DOHH2 (cell line): Measurements from ENCODE around the gene XCL1.

Experiments
- H3F3A ChIP-seq: fragments of 200-600 bp; sonication (generic), shearing (Covaris generic); 2 replicates; pipeline ENCODE4 v1.6.0; 2016; ENCODE audit warnings: antibody characterized with exemption, mild to moderate bottlenecking; ENCODE audit not compliant: control insufficient read depth, insufficient read depth
- H3K27ac ChIP-seq: fragments of 200-600 bp; sonication (generic); 2 replicates; pipeline ENCODE4 v1.5.1; 2014; ENCODE audit warnings: low read depth, mild to moderate bottlenecking, low read length, moderate library complexity
- H3K27me3 ChIP-seq: fragments of 200-600 bp; sonication (generic); 2 replicates; pipeline ENCODE4 v1.6.1; 2014; ENCODE audit warnings: mild to moderate bottlenecking, low read length, mixed read lengths; ENCODE audit not compliant: control insufficient read depth
- H3K36me3 ChIP-seq: fragments of 200-600 bp; sonication (generic); 2 replicates; pipeline ENCODE4 v1.6.1; 2014; ENCODE audit warnings: mild to moderate bottlenecking, low read length, moderate library complexity, mixed read lengths; ENCODE audit not compliant: control insufficient read depth
- H3K4me1 ChIP-seq: fragments of 200-600 bp; sonication (generic); 2 replicates; pipeline ENCODE4 v1.6.1; 2014; ENCODE audit warnings: mild to moderate bottlenecking, low read length, mixed read lengths; ENCODE audit not compliant: control insufficient read depth
- H3K4me2 ChIP-seq: fragments of 200-600 bp; sonication (generic); 2 replicates; pipeline ENCODE4 v1.6.0; 2014; ENCODE audit warnings: mild to moderate bottlenecking, low read length, moderate library complexity
- H3K4me3 ChIP-seq: fragments of 200-600 bp; sonication (generic); 2 replicates; pipeline ENCODE4 v1.5.1; 2014; ENCODE audit warnings: mild to moderate bottlenecking, low read length, mixed read lengths
- H3K79me2 ChIP-seq: fragments of 200-600 bp; sonication (generic); 2 replicates; pipeline ENCODE4 v1.6.1; 2014; ENCODE audit warnings: mild to moderate bottlenecking, low read length, mixed read lengths; ENCODE audit not compliant: control insufficient read depth
- H3K9me2 ChIP-seq: fragments of 200-600 bp; sonication (generic); replicated peaks from 2 replicates; pipeline ENCODE4 v1.6.1; 2014; ENCODE audit warnings: mild to moderate bottlenecking, low read length, mixed read lengths; ENCODE audit not compliant: control insufficient read depth
- H3K9me3 ChIP-seq: fragments of 200-600 bp; sonication (generic); 2 replicates; pipeline ENCODE4 v1.6.1; 2014; ENCODE audit warnings: antibody characterized with exemption, low read length, mixed read lengths; ENCODE audit not compliant: control insufficient read depth, insufficient read depth
- H4K20me1 ChIP-seq: fragments of 200-600 bp; sonication (generic); 2 replicates; pipeline ENCODE4 v1.6.0; 2014; ENCODE audit warnings: low read depth, mild to moderate bottlenecking, antibody characterized with exemption, low read length, moderate library complexity; ENCODE audit not compliant: control insufficient read depth, insufficient read depth
- CTCF ChIP-seq: fragments of 200-600 bp; sonication (generic); IDR thresholded peaks from one replicate; pipeline ENCODE4 v1.5.1; 2014; ENCODE audit warnings: antibody characterized with exemption, mild to moderate bottlenecking, low read depth, low read length; ENCODE audit not compliant: poor library complexity, severe bottlenecking
- EZH2phosphoT487 ChIP-seq: fragments of 200-600 bp; sonication (generic); IDR thresholded peaks from 2 replicates; pipeline ENCODE4 v1.6.1; 2017; ENCODE audit warnings: borderline replicate concordance, mild to moderate bottlenecking, antibody characterized with exemption, low read length, moderate library complexity, mixed read lengths

The XCL1 gene

GRCh38 chr1:168623831-168624230 lies 47.4 kb downstream of the XCL1 start:
- no peak overlapping the region for H3K4me2 ChIP-seq
- H3K27me3 ChIP-seq, result no peaks in the 10 kb centered on the region
- H3K79me2 ChIP-seq, result no peaks in the 10 kb centered on the region
- H3K4me1 ChIP-seq, result no peaks in the 10 kb centered on the region
- H3K9me3 ChIP-seq, result no peaks in the 10 kb centered on the region
- H4K20me1 ChIP-seq, result no peaks in the 10 kb centered on the region
- no peaks in the 10 kb centered on the region for H3K9me2 ChIP-seq
- H3F3A ChIP-seq, result no peaks in the 10 kb centered on the region
- no peak overlapping the region for H3K27ac ChIP-seq
- H3K36me3 ChIP-seq, result no peaks in the 10 kb centered on the region
- no peak overlapping the region for H3K4me3 ChIP-seq
- no peak for TF ChIP-seq EZH2phosphoT487
- TF ChIP-seq CTCF, result no peak

GRCh38 chr1:168626326-168626725 lies 49.9 kb downstream of the XCL1 start:
- no peak overlapping the region for H3K27ac ChIP-seq
- no peaks in the 10 kb centered on the region for H3K9me2 ChIP-seq
- H3K36me3 ChIP-seq, result no peaks in the 10 kb centered on the region
- H3K4me3 ChIP-seq, result no peak overlapping the region
- no peaks in the 10 kb centered on the region for H3K4me1 ChIP-seq
- H3K9me3 ChIP-seq, result no peaks in the 10 kb centered on the region
- no peaks in the 10 kb centered on the region for H4K20me1 ChIP-seq
- H3K27me3 ChIP-seq, result no peaks in the 10 kb centered on the region
- H3K79me2 ChIP-seq, result no peaks in the 10 kb centered on the region
- no peak overlapping the region for H3K4me2 ChIP-seq
- TF ChIP-seq EZH2phosphoT487 (no peak), CTCF (no peak)
- no peaks in the 10 kb centered on the region for H3F3A ChIP-seq

GRCh38 chr1:168627370-168627769 lies 51.0 kb downstream of the XCL1 start:
- H3K36me3 ChIP-seq, result no peaks in the 10 kb centered on the region
- H3K4me3 ChIP-seq, result no peak overlapping the region
- H3K27me3 ChIP-seq, result no peaks in the 10 kb centered on the region
- H3K27ac ChIP-seq, result no peak overlapping the region
- H3K9me3 ChIP-seq, result no peaks in the 10 kb centered on the region
- no peaks in the 10 kb centered on the region for H3K4me1 ChIP-seq
- no peak overlapping the region for H3K4me2 ChIP-seq
- TF ChIP-seq CTCF, result no peak
- no peak for TF ChIP-seq EZH2phosphoT487
- H3F3A ChIP-seq, result no peaks in the 10 kb centered on the region
- no peaks in the 10 kb centered on the region for H3K9me2 ChIP-seq
- H4K20me1 ChIP-seq, result no peaks in the 10 kb centered on the region
- no peaks in the 10 kb centered on the region for H3K79me2 ChIP-seq

- Histone ChIP-seq H3K27ac (no peak overlapping the region), H3K4me3 (no peak overlapping the region)
These were observed 52.4 kb downstream of the XCL1 start for GRCh38 chr1:168628807-168629206.

More at GRCh38 chr1:168628807-168629206, 52.4 kb downstream of the XCL1 start:
- H3K27me3 ChIP-seq, result no peaks in the 10 kb centered on the region
- H3K4me1 ChIP-seq, result no peaks in the 10 kb centered on the region
- H3K4me2 ChIP-seq, result no peak overlapping the region
- no peaks in the 10 kb centered on the region for H3K9me2 ChIP-seq
- TF ChIP-seq CTCF (no peak), EZH2phosphoT487 (no peak)
- no peaks in the 10 kb centered on the region for H3F3A ChIP-seq
- H3K9me3 ChIP-seq, result no peaks in the 10 kb centered on the region
- no peaks in the 10 kb centered on the region for H3K36me3 ChIP-seq
- no peaks in the 10 kb centered on the region for H4K20me1 ChIP-seq
- no peaks in the 10 kb centered on the region for H3K79me2 ChIP-seq
